ENCODE data around the gene WWC2.

WWC2 gene

DNA sequence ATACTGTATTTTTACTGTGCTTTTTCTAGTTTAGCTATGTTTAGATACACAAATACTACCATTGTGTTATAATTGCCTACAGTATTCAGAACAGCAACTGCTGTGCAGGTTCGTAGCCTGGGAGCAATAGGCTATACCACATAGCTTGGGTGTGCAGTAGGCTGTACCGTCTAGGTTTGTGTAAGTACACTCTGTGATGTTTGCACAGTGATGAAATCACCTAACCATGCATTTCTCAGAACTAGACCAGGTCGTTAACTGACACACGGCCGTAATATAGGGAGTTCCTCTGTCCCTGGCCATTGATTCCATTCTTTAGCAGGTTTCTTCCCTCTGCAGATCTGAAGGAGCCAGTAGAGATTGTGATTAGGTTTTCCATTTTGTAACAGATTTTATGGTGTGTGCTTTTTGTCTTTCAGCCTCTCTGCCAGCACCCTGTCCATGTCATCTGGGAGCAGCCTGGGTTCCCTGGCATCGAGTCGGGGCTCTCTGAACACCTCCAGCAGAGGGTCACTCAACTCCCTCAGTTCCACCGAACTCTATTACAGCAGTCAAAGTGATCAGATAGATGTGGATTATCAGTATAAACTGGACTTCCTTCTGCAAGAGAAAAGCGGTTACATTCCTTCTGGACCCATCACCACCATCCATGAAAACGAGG, 161.6 kb downstream of the WWC2 start:
- Histone ChIP-seq H3K27me3 (no peaks in the 10 kb centered on the region), H3K9ac (no peak overlapping the region), H3K9me3 (no peaks in the 10 kb centered on the region), H4K20me1 (no peaks in the 10 kb centered on the region), H3K27ac (no peak overlapping the region), H3K4me3 (no peak overlapping the region), H3K36me3 (peaks cover 10% of the 10 kb centered on the region), H3K4me2 (no peak overlapping the region), H3K4me1 (peaks cover 5% of the 10 kb centered on the region; the same call in 1 of the 2 replicates)
- TF ChIP-seq Cebpa-rat (IDR thresholded peaks at IDR 0.05): no peak

DNA sequence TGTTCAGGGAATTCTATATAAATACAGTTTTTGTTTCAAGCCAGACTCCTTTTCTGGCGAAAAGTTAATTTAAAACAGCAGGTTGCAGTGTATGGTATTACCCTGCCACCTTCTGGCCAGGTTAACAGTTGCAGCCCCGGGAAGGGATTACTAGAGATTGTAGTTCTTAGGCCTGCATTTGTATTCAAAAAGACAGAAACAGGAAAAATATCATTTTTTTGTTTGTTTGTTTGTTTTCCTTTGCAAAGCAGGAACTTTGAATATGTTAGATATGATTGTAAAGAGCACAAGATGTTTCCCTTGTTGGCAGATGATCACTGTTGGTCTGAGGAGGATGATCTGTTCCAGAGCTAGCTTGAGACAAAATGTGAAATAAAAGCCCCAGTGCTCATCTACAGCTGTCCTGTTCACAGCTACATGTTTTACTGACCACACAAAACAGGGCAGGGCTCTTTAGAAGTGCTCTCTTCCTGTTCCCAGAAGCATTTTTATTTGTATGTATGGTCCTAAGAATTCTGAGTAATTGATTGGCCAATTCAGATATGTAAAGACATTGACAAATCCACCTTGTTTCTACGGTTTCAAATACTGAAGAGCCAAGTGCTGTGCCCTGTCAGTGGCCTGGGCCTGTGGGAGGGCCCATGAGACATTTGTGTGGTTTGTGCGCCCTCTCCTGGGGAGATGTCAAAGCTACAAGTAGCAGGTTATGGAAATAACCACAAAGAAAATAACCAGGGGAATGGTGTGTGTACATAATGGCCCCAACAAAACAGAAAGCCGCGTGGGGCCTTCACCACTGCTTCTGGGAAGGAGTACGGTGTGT, 163.1 kb downstream of the WWC2 start:
- Histone ChIP-seq H3K4me1 (peaks cover 5% of the 10 kb centered on the region; the same call in 1 of the 2 replicates), H3K36me3 (peaks cover 11% of the 10 kb centered on the region), H3K27me3 (no peaks in the 10 kb centered on the region), H3K4me2 (no peak overlapping the region), H3K27ac (no peak overlapping the region), H3K9me3 (no peaks in the 10 kb centered on the region), H3K4me3 (no peak overlapping the region), H4K20me1 (no peaks in the 10 kb centered on the region), H3K9ac (no peak overlapping the region)
- TF ChIP-seq Cebpa-rat (IDR thresholded peaks at IDR 0.05): no peak

DNA sequence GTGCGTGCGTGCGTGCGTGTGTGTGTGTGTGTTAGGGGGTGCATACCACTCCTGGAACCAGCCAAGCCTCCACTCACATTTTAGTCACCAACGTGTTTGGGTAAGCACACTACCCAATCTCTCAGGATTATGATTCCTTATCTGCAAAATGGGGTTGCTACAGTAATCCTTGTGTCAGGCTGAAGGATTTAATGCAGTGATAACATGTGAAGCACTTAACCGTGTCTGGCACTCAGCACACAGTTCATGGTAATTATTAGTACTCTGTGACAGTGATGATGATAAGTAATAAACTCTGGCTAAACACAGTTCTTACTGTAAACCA, 163.7 kb downstream of the WWC2 start:
- Histone ChIP-seq H3K4me3 (no peak overlapping the region), H4K20me1 (no peaks in the 10 kb centered on the region), H3K4me2 (no peak overlapping the region), H3K27ac (no peak overlapping the region), H3K27me3 (no peaks in the 10 kb centered on the region), H3K36me3 (peaks cover 15% of the 10 kb centered on the region), H3K4me1 (peaks cover 5% of the 10 kb centered on the region; the same call in 1 of the 2 replicates), H3K9me3 (no peaks in the 10 kb centered on the region), H3K9ac (no peak overlapping the region)
- no peak for TF ChIP-seq Cebpa-rat (IDR thresholded peaks at IDR 0.05)

- Histone ChIP-seq H3K9ac (no peak overlapping the region), H3K27ac (no peak overlapping the region), H3K4me2 (no peak overlapping the region), H3K4me1 (peaks cover 5% of the 10 kb centered on the region; the same call in 1 of the 2 replicates), H4K20me1 (no peaks in the 10 kb centered on the region), H3K36me3 (peaks cover 15% of the 10 kb centered on the region), H3K27me3 (no peaks in the 10 kb centered on the region), H3K4me3 (no peak overlapping the region), H3K9me3 (no peaks in the 10 kb centered on the region)
- TF ChIP-seq Cebpa-rat (IDR thresholded peaks at IDR 0.05): no peak
Observed at GRCh38 chr4:183263787-183264386, 164.8 kb downstream of the WWC2 start.

DNA sequence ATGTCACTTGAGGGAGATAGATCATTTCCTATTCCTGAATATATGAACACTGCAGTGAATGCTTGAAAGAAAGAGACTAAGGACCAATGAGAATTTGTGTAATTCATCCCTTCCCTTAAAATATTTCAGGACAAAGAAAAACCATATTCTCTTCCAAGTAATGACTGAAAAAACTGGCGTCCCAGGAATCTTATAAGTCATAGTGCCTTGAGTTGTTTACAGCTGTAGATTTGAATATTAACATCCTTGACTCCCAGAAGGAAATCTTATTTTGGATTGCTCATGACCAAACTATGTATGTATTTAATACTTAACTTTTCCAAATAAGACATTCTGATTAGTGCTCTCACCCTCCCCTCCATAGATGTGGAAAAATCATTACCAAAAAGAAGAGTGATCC, 165.6 kb downstream of the WWC2 start:
- no peak overlapping the region for H3K9ac ChIP-seq
- no peak overlapping the region for H3K4me3 ChIP-seq
- H3K27ac ChIP-seq: no peak overlapping the region
- H3K4me1 ChIP-seq: peaks cover 5% of the 10 kb centered on the region; the same call in 1 of the 2 replicates
- no peaks in the 10 kb centered on the region for H3K27me3 ChIP-seq
- H3K4me2 ChIP-seq: no peak overlapping the region
- peaks cover 15% of the 10 kb centered on the region for H3K36me3 ChIP-seq
- no peak for TF ChIP-seq Cebpa-rat (IDR thresholded peaks at IDR 0.05)
- no peaks in the 10 kb centered on the region for H3K9me3 ChIP-seq
- no peaks in the 10 kb centered on the region for H4K20me1 ChIP-seq

DNA sequence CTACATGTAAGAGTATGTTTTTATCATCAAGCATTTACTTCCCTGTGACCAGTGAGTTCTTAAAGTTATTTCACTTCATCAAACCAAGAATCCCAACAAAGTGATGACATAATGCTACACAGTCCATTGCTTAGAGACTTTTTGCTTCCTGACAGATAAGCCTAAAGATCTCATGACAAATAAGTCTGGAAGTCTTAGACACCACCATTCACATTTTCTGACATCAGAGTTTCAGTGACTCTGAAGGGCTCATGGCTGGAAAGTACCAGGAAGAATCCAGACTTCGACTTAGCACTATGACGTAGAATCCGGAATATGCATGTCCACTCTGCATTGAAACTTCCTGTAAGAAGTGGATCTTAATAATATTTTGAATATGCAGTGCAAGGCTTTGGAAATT, 167.3 kb downstream of the WWC2 start:
- Histone ChIP-seq H3K36me3 (peaks cover 5% of the 10 kb centered on the region), H3K4me2 (no peak overlapping the region), H3K4me3 (no peak overlapping the region), H3K9me3 (no peaks in the 10 kb centered on the region), H4K20me1 (no peaks in the 10 kb centered on the region), H3K27me3 (no peaks in the 10 kb centered on the region), H3K9ac (no peak overlapping the region), H3K4me1 (peaks cover 5% of the 10 kb centered on the region; the same call in 1 of the 2 replicates), H3K27ac (no peak overlapping the region)
- no peak for TF ChIP-seq Cebpa-rat (IDR thresholded peaks at IDR 0.05)

GRCh38 chr4:183268556-183268955, 169.5 kb downstream of the WWC2 start:
- peaks cover 8% of the 10 kb centered on the region for H3K36me3 ChIP-seq
- H3K4me3 ChIP-seq: no peak overlapping the region
- no peaks in the 10 kb centered on the region for H4K20me1 ChIP-seq
- no peaks in the 10 kb centered on the region for H3K4me1 ChIP-seq
- no peak overlapping the region for H3K4me2 ChIP-seq
- no peak overlapping the region for H3K27ac ChIP-seq
- TF ChIP-seq Cebpa-rat (IDR thresholded peaks at IDR 0.05): no peak
- no peak overlapping the region for H3K9ac ChIP-seq
- H3K9me3 ChIP-seq: no peaks in the 10 kb centered on the region
- no peaks in the 10 kb centered on the region for H3K27me3 ChIP-seq

- H3K36me3 ChIP-seq: peaks cover 18% of the 10 kb centered on the region
- no peak for TF ChIP-seq Cebpa-rat (IDR thresholded peaks at IDR 0.05)
- H3K4me2 ChIP-seq: no peak overlapping the region
- H4K20me1 ChIP-seq: no peaks in the 10 kb centered on the region
- peaks cover 26% of the 10 kb centered on the region for H3K9me3 ChIP-seq
- no peak overlapping the region for H3K9ac ChIP-seq
- H3K4me1 ChIP-seq: no peaks in the 10 kb centered on the region
- no peak overlapping the region for H3K27ac ChIP-seq
- no peak overlapping the region for H3K4me3 ChIP-seq
- H3K27me3 ChIP-seq: no peaks in the 10 kb centered on the region
Observed at GRCh38 chr4:183272384-183272783, 173.3 kb downstream of the WWC2 start.

- TF ChIP-seq Cebpa-rat (IDR thresholded peaks at IDR 0.05): no peak
- H3K27me3 ChIP-seq: no peaks in the 10 kb centered on the region
- H3K9ac ChIP-seq: no peak overlapping the region
- no peak overlapping the region for H3K4me3 ChIP-seq
- peaks cover 26% of the 10 kb centered on the region for H3K9me3 ChIP-seq
- no peak overlapping the region for H3K4me2 ChIP-seq
- H3K36me3 ChIP-seq: peaks cover 16% of the 10 kb centered on the region; the same call in 1 of the 2 replicates
- no peaks in the 10 kb centered on the region for H4K20me1 ChIP-seq
- H3K4me1 ChIP-seq: no peaks in the 10 kb centered on the region
- H3K27ac ChIP-seq: no peak overlapping the region
Observed at GRCh38 chr4:183276106-183276505, 177.0 kb downstream of the WWC2 start.

DNA sequence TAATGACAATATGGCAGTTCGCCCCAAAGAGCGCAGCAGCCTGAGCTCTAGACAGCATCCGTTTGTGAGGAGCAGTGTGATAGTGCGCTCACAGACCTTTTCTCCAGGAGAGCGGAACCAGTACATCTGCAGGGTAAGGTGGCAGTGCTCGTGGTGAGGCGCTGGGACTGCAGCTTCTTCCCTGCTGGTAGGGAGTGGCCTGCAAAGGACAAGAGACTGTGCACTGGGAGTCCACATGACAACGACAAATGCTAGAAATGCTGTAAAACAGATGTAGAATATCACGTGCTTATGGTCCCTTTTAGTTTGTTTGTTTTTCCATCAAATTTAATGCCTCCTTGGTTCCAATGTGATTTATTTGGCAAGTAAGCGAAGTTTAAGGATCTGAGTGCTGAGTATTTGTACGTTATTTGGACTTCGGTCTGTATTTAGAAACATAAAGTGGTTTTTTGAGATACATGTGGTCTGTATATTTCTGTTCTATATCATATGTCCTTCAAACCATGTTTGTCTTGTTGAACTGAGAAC, 185.3 kb downstream of the WWC2 start:
- Histone ChIP-seq H3K36me3 (peaks cover 34% of the 10 kb centered on the region), H4K20me1 (no peaks in the 10 kb centered on the region), H3K4me3 (no peak overlapping the region), H3K4me1 (no peaks in the 10 kb centered on the region), H3K9me3 (0 out of 2 replicates have a peak, but pooled peaks cover 2% of the 10 kb centered on the region), H3K9ac (no peak overlapping the region), H3K27ac (no peak overlapping the region), H3K4me2 (no peak overlapping the region), H3K27me3 (no peaks in the 10 kb centered on the region)
- no peak for TF ChIP-seq Cebpa-rat (IDR thresholded peaks at IDR 0.05)
